ENCODE measurements around the gene CYP46A1.

DNA sequence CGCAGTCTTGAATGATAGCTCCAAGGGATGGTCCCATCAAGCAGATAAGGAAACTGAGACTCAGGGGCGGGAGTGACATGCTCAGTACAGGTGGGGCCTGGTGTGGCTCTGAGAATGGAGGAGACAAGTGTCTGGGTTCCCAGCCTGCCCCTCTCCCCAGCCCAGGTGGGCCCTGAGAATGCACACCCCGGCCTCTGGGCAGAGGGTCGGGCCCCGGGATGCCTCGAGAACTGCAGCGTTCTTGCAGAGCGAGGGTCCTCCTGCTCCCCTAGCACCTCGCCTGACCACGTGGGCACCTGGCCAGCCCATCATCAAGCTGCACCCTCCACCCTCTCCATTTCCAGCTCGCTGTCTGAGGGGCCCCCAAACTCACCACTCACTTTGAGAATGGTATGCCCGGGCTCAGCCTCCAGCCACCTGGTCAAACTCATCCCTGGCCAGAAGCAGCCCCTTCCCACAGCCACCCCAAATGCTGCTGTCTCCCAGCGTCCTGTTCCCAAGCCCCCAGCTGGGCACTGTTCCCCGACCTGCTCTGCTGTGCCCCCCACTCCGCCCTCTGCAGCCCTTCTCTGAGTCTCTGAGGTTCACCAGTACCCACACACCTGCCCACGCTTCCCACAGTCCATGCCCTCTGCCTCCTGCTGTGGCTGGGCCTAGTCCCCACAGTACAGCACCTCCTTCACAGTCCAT lies 44.3 kb downstream of the CYP46A1 start:
- TF ChIP-seq, protein P1, sequence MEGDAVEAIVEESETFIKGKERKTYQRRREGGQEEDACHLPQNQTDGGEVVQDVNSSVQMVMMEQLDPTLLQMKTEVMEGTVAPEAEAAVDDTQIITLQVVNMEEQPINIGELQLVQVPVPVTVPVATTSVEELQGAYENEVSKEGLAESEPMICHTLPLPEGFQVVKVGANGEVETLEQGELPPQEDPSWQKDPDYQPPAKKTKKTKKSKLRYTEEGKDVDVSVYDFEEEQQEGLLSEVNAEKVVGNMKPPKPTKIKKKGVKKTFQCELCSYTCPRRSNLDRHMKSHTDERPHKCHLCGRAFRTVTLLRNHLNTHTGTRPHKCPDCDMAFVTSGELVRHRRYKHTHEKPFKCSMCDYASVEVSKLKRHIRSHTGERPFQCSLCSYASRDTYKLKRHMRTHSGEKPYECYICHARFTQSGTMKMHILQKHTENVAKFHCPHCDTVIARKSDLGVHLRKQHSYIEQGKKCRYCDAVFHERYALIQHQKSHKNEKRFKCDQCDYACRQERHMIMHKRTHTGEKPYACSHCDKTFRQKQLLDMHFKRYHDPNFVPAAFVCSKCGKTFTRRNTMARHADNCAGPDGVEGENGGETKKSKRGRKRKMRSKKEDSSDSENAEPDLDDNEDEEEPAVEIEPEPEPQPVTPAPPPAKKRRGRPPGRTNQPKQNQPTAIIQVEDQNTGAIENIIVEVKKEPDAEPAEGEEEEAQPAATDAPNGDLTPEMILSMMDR (IDR thresholded peaks at IDR 0.05) = no peak
- no peak for TF ChIP-seq POLR2A (IDR thresholded peaks at IDR 0.05)
